NOMO-1 treated with dmso at 0.1 percent for 144 hours (cell line): Measurements from ENCODE around the gene ETV3L.

ENCODE experiments used
- DNase-seq: peaks from one replicate; lab custom pipeline; 2025; ENCODE audit not compliant: unreplicated experiment; lab: John Stamatoyannopoulos, UW

Gene ETV3L

GRCh38 chr1:157132616-157133167 lies 33.1 kb upstream of the ETV3L start:
- no peak for DNase-seq

- no peak for DNase-seq
Measured at GRCh38 chr1:157132111-157132510, 32.5 kb upstream of the ETV3L start.

DNA sequence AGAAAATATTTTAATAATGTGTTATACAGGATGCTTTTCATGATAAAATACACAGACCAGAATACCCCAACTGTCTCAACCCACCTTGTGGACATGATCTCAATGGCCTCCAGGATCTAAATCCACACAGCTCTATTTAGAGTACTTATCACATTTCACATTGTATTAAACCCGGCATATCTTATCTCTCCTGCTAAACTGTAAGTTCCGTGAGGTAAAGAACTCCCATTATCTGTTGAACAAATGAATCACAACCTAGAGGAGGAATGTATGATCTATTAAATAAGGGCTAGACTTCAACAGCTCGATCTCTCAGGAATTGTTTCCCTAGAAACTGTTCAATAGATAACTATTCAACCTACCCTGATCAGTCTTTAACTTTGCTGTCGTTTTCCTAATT lies 31.7 kb upstream of the ETV3L start:
- no peak for DNase-seq

DNA sequence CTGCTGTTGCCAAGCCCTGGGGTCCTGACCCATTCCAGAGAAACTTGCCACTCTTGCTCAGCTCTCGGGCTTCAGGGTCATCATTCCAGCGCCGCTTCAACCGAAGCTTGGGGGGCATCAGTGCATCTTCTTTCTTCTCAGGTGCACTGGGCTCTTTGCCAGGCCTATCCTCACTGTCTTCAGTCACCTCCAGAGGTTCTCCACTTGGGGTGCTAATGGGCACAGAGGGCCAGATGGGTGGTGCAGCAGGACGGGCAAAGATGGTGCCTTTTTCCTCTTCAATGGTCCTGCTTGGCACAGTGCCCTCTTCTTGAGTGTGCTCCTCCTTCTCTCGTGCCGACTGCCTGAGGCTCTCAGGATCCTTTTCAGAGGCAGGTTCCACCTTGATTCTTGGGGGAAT lies 25.2 kb upstream of the ETV3L start:
- no peak for DNase-seq

GRCh38 chr1:157119448-157119847 lies 19.8 kb upstream of the ETV3L start:
- no peak for DNase-seq

GRCh38 chr1:157119008-157119407 lies 19.4 kb upstream of the ETV3L start:
- DNase-seq = no peak

- peak; percentile 24 for DNase-seq
Measured at GRCh38 chr1:157117527-157118057, 18.0 kb upstream of the ETV3L start.

DNA sequence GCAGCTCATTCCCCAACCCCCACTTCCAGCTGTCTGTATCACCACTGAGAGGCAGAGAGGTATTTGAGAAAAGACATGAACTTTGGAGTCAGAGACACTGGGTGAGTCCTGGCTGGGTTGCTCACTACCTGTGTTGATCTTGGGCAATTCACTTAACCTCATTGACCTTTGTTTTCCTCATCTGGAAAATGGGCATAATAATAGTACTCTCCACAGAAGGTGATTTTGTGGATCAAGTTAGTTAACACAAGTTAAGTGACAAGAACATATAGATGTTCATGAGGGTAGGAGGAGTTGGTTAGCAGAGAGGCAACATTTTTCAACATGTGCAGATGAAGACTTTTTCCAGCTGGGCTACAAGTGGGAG lies 17.1 kb upstream of the ETV3L start:
- no peak for DNase-seq

- no peak for DNase-seq
Measured at GRCh38 chr1:157115851-157116736, 16.5 kb upstream of the ETV3L start.

DNA sequence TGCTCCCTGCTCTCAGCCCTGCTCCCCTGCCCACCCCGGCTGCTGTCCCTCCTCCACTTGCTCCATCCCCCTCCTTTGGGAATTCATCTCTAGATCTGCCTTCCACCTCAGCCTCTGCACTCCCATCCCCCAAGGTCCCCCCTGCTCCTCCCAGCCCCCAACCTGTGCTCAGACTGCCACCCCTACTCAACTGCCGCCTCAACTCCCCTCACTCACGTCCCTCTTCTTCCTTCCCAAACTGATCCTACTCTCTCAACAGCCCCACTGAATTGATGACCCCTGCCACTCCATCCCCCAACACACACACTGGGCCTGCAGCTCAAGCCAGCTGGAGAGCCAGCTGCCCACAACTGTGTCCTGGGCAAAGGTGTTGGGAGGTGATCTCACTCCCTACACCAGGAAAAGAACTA lies 15.8 kb upstream of the ETV3L start:
- no peak for DNase-seq

DNA sequence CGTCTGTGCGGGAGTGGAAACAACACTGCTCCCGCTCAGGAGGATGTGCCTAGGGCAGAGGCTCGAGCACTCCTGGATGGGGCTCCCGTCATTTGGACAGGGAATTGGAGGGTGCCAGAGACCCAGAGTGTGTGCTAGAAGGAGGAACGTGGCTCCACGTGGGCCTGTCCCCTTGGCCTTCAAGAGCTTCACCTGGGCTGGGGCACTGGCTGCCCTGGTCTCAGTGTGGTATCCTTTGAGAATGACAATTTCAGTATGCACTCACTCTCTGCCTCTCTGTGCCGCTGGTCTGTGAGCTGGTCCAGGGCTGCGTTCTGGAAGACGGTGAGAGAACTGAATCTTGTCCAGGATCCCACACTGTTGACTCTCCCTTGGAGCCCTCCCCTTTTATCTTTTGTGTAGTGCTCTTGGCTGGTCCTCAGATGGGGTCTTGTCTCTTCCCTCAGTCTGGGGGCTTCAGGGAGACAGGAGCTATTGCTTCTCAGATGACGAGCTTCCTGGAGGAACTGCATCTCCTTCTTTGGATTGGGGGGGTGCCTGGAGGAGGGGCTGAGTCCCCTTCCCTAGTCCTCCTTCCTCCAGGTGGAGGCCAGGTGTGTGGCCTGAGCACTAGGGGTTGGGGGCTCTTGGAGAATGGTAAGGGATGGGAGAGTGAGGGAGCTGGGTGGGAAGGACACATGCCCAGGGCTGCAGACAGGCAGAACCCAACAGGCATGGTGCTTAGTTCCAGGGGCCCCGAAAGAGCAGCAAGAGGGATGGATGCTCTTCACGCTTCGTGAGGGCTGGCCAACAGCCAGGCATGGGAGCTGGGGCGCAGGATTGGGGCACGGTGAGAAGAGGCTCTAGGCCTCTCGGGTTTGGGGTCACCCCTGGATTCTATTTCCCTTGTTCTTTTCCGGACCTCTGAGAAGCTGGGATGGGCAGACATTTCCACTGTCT lies 14.8 kb upstream of the ETV3L start:
- no peak for DNase-seq

DNA sequence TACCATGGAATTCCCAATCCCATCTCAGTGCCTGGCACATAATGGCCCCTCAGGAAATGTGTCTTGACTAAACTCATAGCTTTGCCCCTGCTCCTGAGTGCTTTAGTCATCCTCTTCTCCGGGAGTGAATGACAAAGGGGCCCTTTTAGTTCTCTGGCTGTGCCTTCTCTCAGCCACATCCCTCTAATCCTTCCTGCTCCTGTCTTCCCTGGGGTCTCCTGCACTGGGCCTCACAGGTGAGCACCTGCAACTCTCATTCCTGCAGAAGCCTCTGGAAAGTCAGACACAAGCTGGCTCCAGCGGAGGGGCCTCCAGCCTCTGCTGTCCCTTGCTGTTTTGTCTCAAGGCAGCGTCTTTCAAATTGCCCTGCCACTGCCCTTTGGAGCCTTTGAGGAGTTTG lies 14.0 kb upstream of the ETV3L start:
- no peak for DNase-seq

- DNase-seq = no peak
Measured at GRCh38 chr1:157113106-157113505, 13.5 kb upstream of the ETV3L start.

GRCh38 chr1:157112186-157112867 lies 12.7 kb upstream of the ETV3L start:
- no peak for DNase-seq

- no peak for DNase-seq
Measured at GRCh38 chr1:157111396-157112165, 12.0 kb upstream of the ETV3L start.

DNA sequence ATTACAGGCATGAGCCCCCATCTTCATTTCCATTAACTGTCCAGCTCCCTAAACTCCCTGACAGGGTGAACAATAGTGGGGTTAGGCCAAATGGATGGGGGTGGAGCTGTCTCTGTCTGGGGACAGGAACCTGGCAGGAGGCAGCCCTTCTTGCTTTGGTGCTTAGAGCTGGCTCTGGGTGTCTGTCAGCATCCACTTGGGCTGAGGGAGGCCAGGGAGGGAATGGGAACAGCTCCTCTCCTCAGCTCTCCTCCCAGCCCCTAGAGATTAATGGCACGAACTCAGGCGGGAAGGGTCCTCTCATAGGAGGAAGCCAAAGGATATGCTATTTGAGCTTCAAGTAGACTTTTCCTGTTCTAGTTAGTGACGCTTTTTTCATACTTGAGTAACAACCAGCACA lies 11.1 kb upstream of the ETV3L start:
- no peak for DNase-seq

DNA sequence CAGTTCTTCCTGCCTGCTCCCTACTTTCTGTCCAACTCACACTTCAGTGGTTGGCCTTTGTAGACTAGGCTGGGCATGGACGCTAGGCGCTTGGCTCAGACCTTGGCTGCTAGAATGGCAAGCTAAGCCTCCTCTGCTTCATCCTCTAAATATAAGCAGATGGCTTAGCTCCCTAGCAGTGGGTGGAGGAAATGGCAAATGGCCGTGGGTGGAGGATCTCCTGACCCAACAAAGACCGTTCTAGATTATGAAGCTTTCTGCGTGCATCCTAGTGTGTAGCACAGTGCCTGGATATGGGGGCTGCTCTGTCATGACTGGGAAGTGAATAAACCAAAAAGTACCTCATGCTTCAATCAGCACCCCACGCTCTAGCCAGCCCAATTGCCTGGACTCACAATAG lies 10.4 kb upstream of the ETV3L start:
- no peak for DNase-seq

DNA sequence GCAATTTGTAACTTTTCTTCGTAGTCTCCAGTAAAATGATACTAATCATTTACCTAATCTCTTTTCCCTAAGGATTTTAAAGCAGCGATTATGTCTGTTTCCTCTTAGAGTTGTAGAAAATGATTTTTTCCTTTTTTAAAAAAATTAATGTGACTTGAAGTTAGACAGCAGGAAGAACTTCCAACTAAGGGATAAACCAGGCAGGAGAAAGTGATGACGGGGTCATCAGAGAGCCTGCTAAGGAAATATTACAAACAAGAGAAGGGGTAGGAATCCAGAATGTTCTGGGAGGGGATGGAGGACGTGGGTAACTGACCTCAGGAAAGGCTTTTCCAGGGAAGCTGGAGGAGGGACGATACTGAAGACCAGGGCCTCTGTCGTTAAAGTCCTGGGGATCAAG lies 8.8 kb upstream of the ETV3L start:
- DNase-seq = no peak

DNA sequence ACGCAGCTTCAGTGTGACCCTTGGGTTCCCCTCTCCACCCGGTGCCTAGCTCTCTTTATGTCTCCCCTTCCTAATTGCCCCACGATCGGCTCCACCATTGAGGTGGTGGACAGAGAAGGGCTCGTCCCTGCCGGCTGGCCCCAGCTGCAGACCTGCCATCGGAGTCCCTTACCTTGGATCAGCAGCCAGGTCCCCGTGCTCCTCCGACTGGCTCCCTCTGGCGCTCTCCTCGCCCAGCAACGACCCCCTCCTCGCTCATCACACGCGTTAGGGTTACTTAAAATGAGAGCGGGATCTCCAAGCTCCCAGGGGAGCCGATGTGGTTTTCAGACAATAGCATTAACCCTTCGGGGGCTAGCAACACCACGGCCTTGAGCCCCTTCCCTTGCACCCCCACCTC lies 8.1 kb upstream of the ETV3L start:
- DNase-seq = no peak

- no peak for DNase-seq
Measured at GRCh38 chr1:157106813-157107189, 7.2 kb upstream of the ETV3L start.
